H9 (cell line): Measurements from ENCODE around the gene ENPP6. TPM values are rescaled to one million over a fixed set of nuclear protein-coding genes. Genes with fewer than 3 reads are reported as not detected.

ENCODE experiments used
- DNase-seq: peaks from one replicate; pipeline ENCODE4 v3.0.0-alpha.2; 2017
- H2AFZ ChIP-seq: one replicate; pipeline ENCODE4 v1.6.1; 2013; ENCODE audit warnings: mild to moderate bottlenecking, low read length, control low read depth, moderate library complexity
- H2AK5ac ChIP-seq: 2 replicates; pipeline ENCODE4 v1.6.1; 2013; ENCODE audit warnings: low read length, control low read depth, mixed read lengths; ENCODE audit not compliant: insufficient read length
- H2BK120ac ChIP-seq: one replicate; pipeline ENCODE4 v1.6.1; 2013; ENCODE audit warnings: low read depth, mild to moderate bottlenecking, low read length, control low read depth, inconsistent platforms; ENCODE audit not compliant: poor library complexity, severe bottlenecking
- H2BK12ac ChIP-seq: 2 replicates; pipeline ENCODE4 v1.6.1; 2013; ENCODE audit warnings: low read length, control low read depth, mixed read lengths, low read depth; ENCODE audit not compliant: insufficient read length
- H2BK15ac ChIP-seq: 2 replicates; pipeline ENCODE4 v1.6.1; 2013; ENCODE audit warnings: low read depth, low read length, control low read depth
- H2BK20ac ChIP-seq: one replicate; pipeline ENCODE4 v1.6.1; 2013; ENCODE audit warnings: low read depth, mild to moderate bottlenecking, low read length, control low read depth, inconsistent platforms; ENCODE audit not compliant: poor library complexity, severe bottlenecking
- H2BK5ac ChIP-seq: 2 replicates; pipeline ENCODE4 v1.6.1; 2013; ENCODE audit warnings: low read length, control low read depth, mixed read lengths; ENCODE audit not compliant: insufficient read length
- H3K14ac ChIP-seq: 2 replicates; pipeline ENCODE4 v1.6.1; 2013; ENCODE audit warnings: low read length, control low read depth; ENCODE audit not compliant: insufficient read depth
- H3K18ac ChIP-seq: 2 replicates; pipeline ENCODE4 v1.6.1; 2013; ENCODE audit warnings: low read depth, mild to moderate bottlenecking, mixed read lengths, low read length, control low read depth; ENCODE audit not compliant: insufficient read length
- H3K23ac ChIP-seq: 2 replicates; pipeline ENCODE4 v1.6.1; 2013; ENCODE audit warnings: low read length, control low read depth, mixed read lengths, low read depth; ENCODE audit not compliant: insufficient read length
- H3K23me2 ChIP-seq: 2 replicates; pipeline ENCODE4 v1.6.1; 2013; ENCODE audit warnings: low read depth, mild to moderate bottlenecking, mixed read lengths, low read length, control low read depth; ENCODE audit not compliant: insufficient read length, poor library complexity, severe bottlenecking
- H3K27ac ChIP-seq: 2 replicates; pipeline ENCODE4 v1.5.1; 2013; ENCODE audit warnings: low read length, control low read depth, mixed read lengths, low read depth; ENCODE audit not compliant: insufficient read length
- H3K27me3 ChIP-seq: 2 replicates; pipeline ENCODE4 v1.6.1; 2013; ENCODE audit warnings: low read length, control low read depth, inconsistent platforms; ENCODE audit not compliant: insufficient read depth
- H3K4ac ChIP-seq: 2 replicates; pipeline ENCODE4 v1.6.1; 2013; ENCODE audit warnings: low read depth, mild to moderate bottlenecking, control low read depth, inconsistent platforms, low read length, moderate library complexity
- H3K4me1 ChIP-seq: 2 replicates; pipeline ENCODE4 v1.6.1; 2013; ENCODE audit warnings: low read length, control low read depth, inconsistent platforms; ENCODE audit not compliant: insufficient read depth
- H3K4me2 ChIP-seq: 2 replicates; pipeline ENCODE4 v1.6.1; 2013; ENCODE audit warnings: low read length, control low read depth, mixed read lengths; ENCODE audit not compliant: insufficient read length, insufficient read depth
- H3K56ac ChIP-seq: 2 replicates; pipeline ENCODE4 v1.6.1; 2013; ENCODE audit warnings: low read depth, mild to moderate bottlenecking, mixed read lengths, low read length, control low read depth; ENCODE audit not compliant: insufficient read length
- H3K79me1 ChIP-seq: 2 replicates; pipeline ENCODE4 v1.6.1; 2013; ENCODE audit warnings: low read depth, mild to moderate bottlenecking, moderate library complexity, low read length, control low read depth, inconsistent platforms; ENCODE audit not compliant: insufficient read depth, poor library complexity, severe bottlenecking
- H3K79me2 ChIP-seq: 2 replicates; pipeline ENCODE4 v1.6.1; 2013; ENCODE audit warnings: low read length, control low read depth, inconsistent platforms; ENCODE audit not compliant: insufficient read depth
- H3K9ac ChIP-seq: 2 replicates; pipeline ENCODE4 v1.6.1; 2013; ENCODE audit warnings: low read length, control low read depth, mixed read lengths; ENCODE audit not compliant: insufficient read length; ENCODE audit errors: extremely low read depth
- H3K9me3 ChIP-seq: one replicate; pipeline ENCODE4 v1.6.1; 2013; ENCODE audit warnings: low read depth, low read length, inconsistent platforms; ENCODE audit not compliant: control insufficient read depth
- H3T11ph ChIP-seq: one replicate; pipeline ENCODE4 v1.6.1; 2013; ENCODE audit warnings: mild to moderate bottlenecking, low read length, control low read depth, inconsistent platforms
- H4K20me1 ChIP-seq: one replicate; pipeline ENCODE4 v1.6.1; 2013; ENCODE audit not compliant: control insufficient read depth, insufficient read length, insufficient read depth
- H4K5ac ChIP-seq: 2 replicates; pipeline ENCODE4 v1.6.1; 2013; ENCODE audit warnings: low read depth, mild to moderate bottlenecking, mixed read lengths, low read length, control low read depth; ENCODE audit not compliant: insufficient read length
- H4K8ac ChIP-seq: replicated peaks from 2 replicates; pipeline ENCODE4 v1.6.1; 2013; ENCODE audit warnings: low read length, control low read depth, mixed read lengths, low read depth; ENCODE audit not compliant: insufficient read length
- H4K91ac ChIP-seq: 2 replicates; pipeline ENCODE4 v1.6.1; 2013; ENCODE audit warnings: low read depth, mild to moderate bottlenecking, moderate library complexity, mixed read lengths, low read length, control low read depth; ENCODE audit not compliant: insufficient read length
- H3K27ac Mint-ChIP-seq, 3 experiments: 2 replicates in 2 of 3; 3 replicates in 1 of 3; pipeline ENCODE4 v1.8.0; 2020 to 2021; ENCODE audit warnings: mixed read lengths in 3 of 3, mild to moderate bottlenecking in 1 of 3, moderate library complexity in 1 of 3
- H3K27me3 Mint-ChIP-seq: 2 replicates; pipeline ENCODE4 v1.8.0; 2021; ENCODE audit warnings: low read depth, mild to moderate bottlenecking, moderate library complexity, mixed read lengths
- H3K36me3 Mint-ChIP-seq, 3 experiments: 2 replicates in 2 of 3; 3 replicates in 1 of 3; pipeline ENCODE4 v1.8.0; 2020 to 2021; ENCODE audit warnings: low read depth in 3 of 3, mixed read lengths in 3 of 3; ENCODE audit not compliant: insufficient read depth in 1 of 3
- H3K4me1 Mint-ChIP-seq, 2 experiments: 2 replicates each; pipeline ENCODE4 v1.8.0; 2020; ENCODE audit warnings: mixed read lengths in 2 of 2
- H3K4me3 Mint-ChIP-seq, 2 experiments: 2 replicates in 1 of 2; 3 replicates in 1 of 2; pipeline ENCODE4 v1.8.0; 2020 to 2021; ENCODE audit warnings: mild to moderate bottlenecking in 2 of 2, mixed read lengths in 2 of 2, moderate library complexity in 1 of 2
- H3K9me3 Mint-ChIP-seq, 2 experiments: 2 replicates in 1 of 2; 3 replicates in 1 of 2; pipeline ENCODE4 v1.8.0; 2020; ENCODE audit warnings: mild to moderate bottlenecking in 2 of 2, mixed read lengths in 2 of 2, moderate library complexity in 1 of 2
- CTCF ChIP-seq: fragments of 200-600 bp; sonication (generic); conservative IDR thresholded peaks from 3 replicates; pipeline ENCODE4 v1.8.0; 2021; ENCODE audit warnings: antibody characterized with exemption, mild to moderate bottlenecking
- WGBS: extraction: QIAGEN DNeasy Blood & Tissue Kit; methylation state at CpG from one replicate; pipeline ENCODE4 v1.1.7; 2013; ENCODE audit warnings: missing lambda C conversion rate, low lambda C conversion rate, mixed read lengths; ENCODE audit not compliant: insufficient read length; ENCODE audit errors: extremely low coverage; 5-methylcytosine and 5-hydroxymethylcytosine counted together
- total RNA-seq: library from RNA; stranded (reverse); gene quantifications from 2 replicates; pipeline ENCODE4 v1.2.1, GENCODE V29; 2021

The ENPP6 gene
- total RNA-seq, 1 experiment from 2014 or later: not detected

DNA sequence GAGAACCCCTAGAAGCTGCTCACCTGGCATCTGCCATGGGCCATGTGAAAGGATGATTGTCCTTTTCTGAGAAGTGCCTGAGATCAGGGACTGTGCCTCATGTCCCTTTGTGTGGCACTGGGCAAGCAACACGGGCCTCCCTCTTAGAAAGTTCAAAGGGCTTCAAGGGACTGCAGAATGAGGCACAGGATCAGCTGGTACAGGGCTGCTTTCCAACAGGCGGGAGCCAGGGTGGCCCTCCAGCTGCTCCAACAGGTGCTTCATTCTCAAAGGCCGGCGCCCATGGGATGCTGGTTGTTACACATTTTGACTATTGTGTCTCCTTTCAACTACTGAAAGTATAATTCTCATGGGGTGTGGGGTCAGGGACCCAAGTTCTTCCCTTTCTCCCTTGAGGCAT, 114.7 kb downstream of the ENPP6 start:
- no peak overlapping the region for H3T11ph ChIP-seq
- H3K4me1 ChIP-seq: no peaks in the 10 kb centered on the region
- no peak for TF ChIP-seq CTCF
- H4K91ac ChIP-seq: no peak overlapping the region
- H4K5ac ChIP-seq: no peak overlapping the region
- no CpG with 5 or more reads among the region's 4 CpGs for WGBS
- no peak overlapping the region for H3K18ac ChIP-seq
- no peaks in the 10 kb centered on the region for H3K23me2 ChIP-seq
- H3K27me3 ChIP-seq: no peaks in the 10 kb centered on the region; the same call in 1 of the 2 replicates
- no peak overlapping the region for H2BK120ac ChIP-seq
- H3K4me1 Mint-ChIP-seq: peaks cover 22% of the 10 kb centered on the region in 2 experiments
- DNase-seq: no peak
- peaks cover 11% of the 10 kb centered on the region for H3K27me3 Mint-ChIP-seq
- H2BK20ac ChIP-seq: no peak overlapping the region
- no peaks in the 10 kb centered on the region for H3K79me1 ChIP-seq
- no peak overlapping the region for H2AFZ ChIP-seq
- no peak overlapping the region for H3K14ac ChIP-seq
- H3K4me2 ChIP-seq: no peak overlapping the region
- H3K27ac Mint-ChIP-seq: no peak overlapping the region
- no peak overlapping the region for H2AK5ac ChIP-seq
- H2BK15ac ChIP-seq: no peak overlapping the region
- H3K23ac ChIP-seq: no peak overlapping the region
- 0 out of 7 replicates have a peak, but pooled peaks cover 0 to 4% (median 0%) of the 10 kb centered on the region in 3 experiments for H3K36me3 Mint-ChIP-seq
- H3K4ac ChIP-seq: no peak overlapping the region
- no peak overlapping the region for H2BK12ac ChIP-seq
- no peaks in the 10 kb centered on the region for H4K20me1 ChIP-seq
- H3K56ac ChIP-seq: no peak overlapping the region
- no peaks in the 10 kb centered on the region for H3K79me2 ChIP-seq
- no peak overlapping the region for H3K27ac ChIP-seq
- H3K9ac ChIP-seq: no peak overlapping the region
- no peak overlapping the region for H4K8ac ChIP-seq
- no peak overlapping the region for H3K4me3 Mint-ChIP-seq
- H3K9me3 ChIP-seq: no peaks in the 10 kb centered on the region
- no peak overlapping the region for H2BK5ac ChIP-seq
- peaks cover 0 to 1% of the 10 kb centered on the region in 2 experiments; a peak in 1 of 5 replicates for H3K9me3 Mint-ChIP-seq
